ENCODE measurements around the gene SBF2. TPM values are rescaled to one million over a fixed set of nuclear protein-coding genes. Genes with fewer than 3 reads are reported as not detected.
"Not testable (repeated sequence)": the region's sequence is repeated elsewhere in the genome, so short reads cannot be mapped to it uniquely, and the experiment has no call there.

Gene SBF2
- total RNA-seq, 4 donors from 2014 or later: 75.0 to 104 (median 86.9) TPM

GRCh38 chr11:10097615-10098014 lies 196.4 kb downstream of the SBF2 start:
- TF ChIP-seq CTCF (IDR thresholded peaks at IDR 0.05) (no peak), EP300 (IDR thresholded peaks at IDR 0.05) (no peak), POLR2A (IDR thresholded peaks at IDR 0.05) (no peak)
- Histone ChIP-seq H3K4me1 (no peaks in the 10 kb centered on the region), H3K27ac (no peak overlapping the region), H3K9me3 (peaks cover 0 to 39% (median 8%) of the 10 kb centered on the region in 4 donors), H3K36me3 (peaks cover 0 to 12% (median 0%) of the 10 kb centered on the region in 3 donors), H3K27me3 (no peaks in the 10 kb centered on the region), H3K4me3 (no peak overlapping the region)
- no peak for DNase-seq (ENCODE audit: low spot score in 2 of 2)
- 96 to 97% methylated on average over 4 of the region's 4 CpGs for WGBS, 2 donors

GRCh38 chr11:10096987-10097386 lies 197.0 kb downstream of the SBF2 start:
- peaks cover 0 to 12% (median 0%) of the 10 kb centered on the region in 3 donors for H3K36me3 ChIP-seq
- H3K27me3 ChIP-seq: no peaks in the 10 kb centered on the region
- no peak overlapping the region for H3K27ac ChIP-seq
- DNase-seq (ENCODE audit: low spot score in 2 of 2): no peak
- TF ChIP-seq CTCF (IDR thresholded peaks at IDR 0.05): no peak
- no peak for TF ChIP-seq POLR2A (IDR thresholded peaks at IDR 0.05)
- no peak for TF ChIP-seq EP300 (IDR thresholded peaks at IDR 0.05)
- no peaks in the 10 kb centered on the region for H3K4me1 ChIP-seq
- 95 to 96% methylated on average over 5 of the region's 5 CpGs for WGBS, 2 donors
- no peak overlapping the region for H3K4me3 ChIP-seq
- peaks cover 0 to 39% (median 8%) of the 10 kb centered on the region in 4 donors for H3K9me3 ChIP-seq

- Histone ChIP-seq H3K4me3 (no peak overlapping the region), H3K36me3 (peaks cover 0 to 6% (median 0%) of the 10 kb centered on the region in 3 donors), H3K27ac (no peak overlapping the region), H3K4me1 (no peaks in the 10 kb centered on the region), H3K9me3 (peaks cover 0 to 37% (median 8%) of the 10 kb centered on the region in 4 donors), H3K27me3 (no peaks in the 10 kb centered on the region)
- TF ChIP-seq CTCF (IDR thresholded peaks at IDR 0.05) (no peak), POLR2A (IDR thresholded peaks at IDR 0.05) (no peak), EP300 (IDR thresholded peaks at IDR 0.05) (no peak)
- WGBS, 2 donors: 89 to 97% methylated on average over 4 of the region's 4 CpGs
- no peak for DNase-seq (ENCODE audit: low spot score in 2 of 2)
Observed at GRCh38 chr11:10095412-10096208, 198.4 kb downstream of the SBF2 start.

GRCh38 chr11:10092426-10092825 lies 201.6 kb downstream of the SBF2 start:
- TF ChIP-seq EP300 (IDR thresholded peaks at IDR 0.05) (no peak), POLR2A (IDR thresholded peaks at IDR 0.05) (no peak), CTCF (IDR thresholded peaks at IDR 0.05) (no peak)
- no peak for DNase-seq (ENCODE audit: low spot score in 2 of 2)
- no peak overlapping the region for H3K4me3 ChIP-seq
- WGBS, 2 donors: 90 to 93% methylated on average over 5 of the region's 5 CpGs
- no peaks in the 10 kb centered on the region for H3K27me3 ChIP-seq
- H3K4me1 ChIP-seq: peaks cover 0 to 5% (median 0%) of the 10 kb centered on the region in 4 donors
- peaks cover 0 to 5% (median 0%) of the 10 kb centered on the region in 4 donors for H3K9me3 ChIP-seq
- no peaks in the 10 kb centered on the region for H3K36me3 ChIP-seq
- no peak overlapping the region for H3K27ac ChIP-seq

- Histone ChIP-seq H3K27me3 (no peaks in the 10 kb centered on the region), H3K27ac (no peak overlapping the region), H3K9me3 (no peaks in the 10 kb centered on the region), H3K36me3 (no peaks in the 10 kb centered on the region), H3K4me1 (peaks cover 0 to 15% (median 0%) of the 10 kb centered on the region in 4 donors), H3K4me3 (no peak overlapping the region)
- TF ChIP-seq CTCF (IDR thresholded peaks at IDR 0.05) (no peak), POLR2A (IDR thresholded peaks at IDR 0.05) (no peak), EP300 (IDR thresholded peaks at IDR 0.05) (no peak)
- DNase-seq (ENCODE audit: low spot score in 2 of 2): no peak
- WGBS, 2 donors: 59 to 63% methylated on average over 3 of the region's 3 CpGs
Observed at GRCh38 chr11:10091314-10092045, 202.5 kb downstream of the SBF2 start.

GRCh38 chr11:10087923-10088225 lies 206.1 kb downstream of the SBF2 start:
- H3K27me3 ChIP-seq; H3K27ac ChIP-seq; H3K4me3 ChIP-seq; DNase-seq (ENCODE audit: low spot score in 2 of 2); H3K36me3 ChIP-seq: not testable (repeated sequence)
- H3K9me3 ChIP-seq: peaks cover 0 to 21% (median 4%) of the 10 kb centered on the region in 4 donors
- peaks cover 0 to 15% (median 0%) of the 10 kb centered on the region in 4 donors for H3K4me1 ChIP-seq
- 69% methylated on average over 4 of the region's 4 CpGs for WGBS, 2 donors

Measured in tibial nerve (tissue), 4 donors.